HepG2 (cell line): ENCODE data around the gene C4BPA. TPM values are rescaled to one million over a fixed set of nuclear protein-coding genes. Genes with fewer than 3 reads are reported as not detected.

Experiments used
- CC2D1A ChIP-seq: sonication (generic); formaldehyde crosslinking; IDR thresholded peaks from 2 replicates; pipeline ENCODE4 v1.8.1; 2023; ENCODE audit warnings: mild to moderate bottlenecking, missing genetic modification reagents
- CHD2 ChIP-seq: IDR thresholded peaks from 2 replicates; pipeline ENCODE4 v1.6.1; 2011; ENCODE audit warnings: low read depth, low read length, improper control_type of control experiment
- GPN1 ChIP-seq: sonication (generic); formaldehyde crosslinking; IDR thresholded peaks from 2 replicates; pipeline ENCODE4 v1.5.1; 2020; ENCODE audit warnings: missing genetic modification reagents, borderline replicate concordance
- HDAC1 ChIP-seq: sonication (generic); formaldehyde crosslinking; IDR thresholded peaks from 2 replicates; pipeline ENCODE4 v1.5.1; 2020; ENCODE audit warnings: mild to moderate bottlenecking, missing genetic modification reagents
- HNRNPH1 ChIP-seq: fragments of 200-400 bp; formaldehyde crosslinking; optimal IDR thresholded peaks from 2 replicates; pipeline ENCODE3; 2017; ENCODE audit warnings: mild to moderate bottlenecking, low read depth, low read length
- KDM3A ChIP-seq: IDR thresholded peaks from 2 replicates; pipeline ENCODE4 v1.6.1; 2018; ENCODE audit warnings: low read depth, missing compliant biosample characterization
- MAFG ChIP-seq: sonication (generic); formaldehyde crosslinking; IDR thresholded peaks from 2 replicates; pipeline ENCODE4 v1.5.1; 2020; ENCODE audit warnings: mild to moderate bottlenecking, missing genetic modification reagents
- MED1 ChIP-seq: sonication (generic); formaldehyde crosslinking; IDR thresholded peaks from 2 replicates; pipeline ENCODE4 v1.4.0; 2020; ENCODE audit warnings: missing genetic modification reagents
- MXI1 ChIP-seq: IDR thresholded peaks from 3 replicates; pipeline ENCODE4 v1.6.1; 2012; ENCODE audit warnings: low read depth, low read length, inconsistent platforms, borderline replicate concordance
- MYC ChIP-seq: sonication (generic); formaldehyde crosslinking; IDR thresholded peaks from 2 replicates; pipeline ENCODE4 v1.9.0; 2021; ENCODE audit warnings: missing genetic modification reagents, borderline replicate concordance
- NFYC ChIP-seq: IDR thresholded peaks from 2 replicates; pipeline ENCODE4 v1.6.1; 2016; ENCODE audit warnings: missing genetic modification reagents, missing compliant biosample characterization
- NPAS2 ChIP-seq: sonication (generic); formaldehyde crosslinking; IDR thresholded peaks from 2 replicates; pipeline ENCODE4 v1.8.0; 2022; ENCODE audit warnings: mild to moderate bottlenecking, missing genetic modification reagents, borderline replicate concordance
- PHF5A ChIP-seq: IDR thresholded peaks from one replicate; pipeline ENCODE4 v1.6.1; 2018; ENCODE audit warnings: low read depth, missing genetic modification reagents; ENCODE audit not compliant: unreplicated experiment
- POLR2G ChIP-seq: fragments of 200-400 bp; formaldehyde crosslinking; IDR thresholded peaks from 2 replicates; pipeline ENCODE4 v1.6.1; 2018; ENCODE audit warnings: mild to moderate bottlenecking, low read depth, low read length, moderate library complexity
- RELA ChIP-seq: sonication (generic); formaldehyde crosslinking; IDR thresholded peaks from 2 replicates; pipeline ENCODE4 v1.4.0; 2020; ENCODE audit warnings: missing genetic modification reagents
- SIX1 ChIP-seq: sonication (generic); formaldehyde crosslinking; IDR thresholded peaks from 2 replicates; pipeline ENCODE4 v1.4.0; 2020; ENCODE audit warnings: missing genetic modification reagents, borderline replicate concordance
- SNAPC5 ChIP-seq: sonication (generic); formaldehyde crosslinking; IDR thresholded peaks from 2 replicates; pipeline ENCODE4 v1.8.1; 2023; ENCODE audit warnings: mild to moderate bottlenecking, missing genetic modification reagents, borderline replicate concordance
- SRSF4 ChIP-seq: fragments of 200-400 bp; formaldehyde crosslinking; IDR thresholded peaks from one replicate; pipeline ENCODE4 v1.6.1; 2018; ENCODE audit warnings: mild to moderate bottlenecking, low read depth, low read length, moderate library complexity; ENCODE audit not compliant: poor library complexity, severe bottlenecking
- ZNF138 ChIP-seq: sonication (generic); formaldehyde crosslinking; IDR thresholded peaks from 2 replicates; pipeline ENCODE4 v1.5.0; 2020; ENCODE audit warnings: mild to moderate bottlenecking, low read depth, missing genetic modification reagents
- ZNF160 ChIP-seq: sonication (generic); formaldehyde crosslinking; IDR thresholded peaks from 2 replicates; pipeline ENCODE4 v1.8.0; 2022; ENCODE audit warnings: mild to moderate bottlenecking, inconsistent platforms, missing genetic modification reagents
- ZNF292 ChIP-seq: sonication (generic); formaldehyde crosslinking; IDR thresholded peaks from 2 replicates; pipeline ENCODE4 v1.8.1; 2022; ENCODE audit warnings: mild to moderate bottlenecking, low read depth, missing genetic modification reagents, borderline replicate concordance
- ZNF510 ChIP-seq: sonication (generic); formaldehyde crosslinking; IDR thresholded peaks from 2 replicates; pipeline ENCODE4 v1.4.0; 2020; ENCODE audit warnings: low read depth, mild to moderate bottlenecking, missing genetic modification reagents
- ZNF543 ChIP-seq: sonication (generic); formaldehyde crosslinking; IDR thresholded peaks from 2 replicates; pipeline ENCODE4 v1.4.0; 2020; ENCODE audit warnings: mild to moderate bottlenecking, missing genetic modification reagents
- ZNF605 ChIP-seq: sonication (generic); formaldehyde crosslinking; IDR thresholded peaks from 2 replicates; pipeline ENCODE4 v1.8.0; 2022; ENCODE audit warnings: mild to moderate bottlenecking, missing genetic modification reagents
- ZNF615 ChIP-seq: sonication (generic); formaldehyde crosslinking; IDR thresholded peaks from 2 replicates; pipeline ENCODE4 v1.5.0; 2020; ENCODE audit warnings: mild to moderate bottlenecking, missing genetic modification reagents, borderline replicate concordance
- ZNF879 ChIP-seq: sonication (generic); formaldehyde crosslinking; IDR thresholded peaks from 2 replicates; pipeline ENCODE4 v1.8.1; 2023; ENCODE audit warnings: missing genetic modification reagents
- ZSCAN12 ChIP-seq: sonication (generic); formaldehyde crosslinking; IDR thresholded peaks from 2 replicates; pipeline ENCODE4 v1.9.0; 2021; ENCODE audit warnings: mild to moderate bottlenecking, missing genetic modification reagents
- polyA plus RNA-seq, 8 experiments: library from polyadenylated mRNA; depleted of rRNA in 3 of 8; stranded (reverse) in 7 of 8; unstranded in 1 of 8; fragments of >200 nt; fragmentation: Illumina TruSeq in 4 of 8; extraction: Trizol in 4 of 8; gene quantifications; 2 replicates each; pipeline versions ENCODE4 v1.2.1 to v1.2.3, GENCODE V29; 2011 to 2016; ENCODE audit warnings: low read depth in 4 of 8, missing spikeins in 1 of 8, mixed read lengths in 1 of 8; ENCODE audit not compliant: insufficient read depth in 1 of 8
- total RNA-seq, 5 experiments: library from RNA; depleted of rRNA; stranded (reverse); fragments of >200 nt; fragmentation: Illumina TruSeq; extraction: Trizol; gene quantifications; 2 replicates each; pipeline ENCODE4 v1.2.3, GENCODE V29; 2016; ENCODE audit warnings: low read depth in 1 of 5
- TF ChIP-seq, protein P1 (sequence below): sonication (generic); formaldehyde crosslinking; IDR thresholded peaks from 2 replicates; pipeline ENCODE4 v1.8.1; 2023; ENCODE audit warnings: mild to moderate bottlenecking, missing genetic modification reagents

Gene C4BPA
- total and polyA plus RNA-seq, 2 of the 13 experiments (the other 11 are each of a cell fraction or from before 2014, with no cell fraction given): 32.1 to 60.1 TPM

DNA sequence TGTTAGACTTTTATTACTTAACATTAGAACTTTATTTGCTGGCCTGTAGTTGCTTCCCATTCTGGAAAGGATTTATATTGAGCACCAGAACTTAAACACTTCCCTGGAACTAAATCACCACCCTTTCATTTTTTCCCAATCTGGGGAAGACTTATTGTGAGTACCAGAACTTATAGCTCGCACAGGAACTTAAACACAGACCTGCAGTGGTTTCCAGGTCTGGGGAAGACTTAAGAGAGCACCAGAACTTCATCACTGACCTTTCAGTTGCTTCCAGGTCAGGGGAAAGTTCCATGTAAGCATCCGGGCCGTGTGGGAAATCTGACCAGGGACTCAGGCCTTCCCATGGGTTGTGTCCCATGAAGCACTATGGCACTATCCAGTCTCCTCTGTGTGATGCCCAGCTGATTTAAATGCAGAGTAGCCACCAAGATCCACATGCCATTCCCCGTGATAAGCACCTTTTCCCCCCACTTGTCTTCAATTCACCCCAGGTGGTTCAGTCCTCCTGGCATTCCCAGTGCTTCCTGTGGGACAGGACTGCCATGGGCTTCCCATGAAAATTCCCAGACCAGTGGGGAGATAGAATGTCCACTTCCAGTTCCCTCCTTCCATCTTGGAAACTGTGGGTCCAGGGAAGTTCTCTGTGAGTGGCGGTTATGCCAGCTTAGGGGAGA lies 48.9 kb downstream of the C4BPA start (continued):
- TF ChIP-seq, protein P1, sequence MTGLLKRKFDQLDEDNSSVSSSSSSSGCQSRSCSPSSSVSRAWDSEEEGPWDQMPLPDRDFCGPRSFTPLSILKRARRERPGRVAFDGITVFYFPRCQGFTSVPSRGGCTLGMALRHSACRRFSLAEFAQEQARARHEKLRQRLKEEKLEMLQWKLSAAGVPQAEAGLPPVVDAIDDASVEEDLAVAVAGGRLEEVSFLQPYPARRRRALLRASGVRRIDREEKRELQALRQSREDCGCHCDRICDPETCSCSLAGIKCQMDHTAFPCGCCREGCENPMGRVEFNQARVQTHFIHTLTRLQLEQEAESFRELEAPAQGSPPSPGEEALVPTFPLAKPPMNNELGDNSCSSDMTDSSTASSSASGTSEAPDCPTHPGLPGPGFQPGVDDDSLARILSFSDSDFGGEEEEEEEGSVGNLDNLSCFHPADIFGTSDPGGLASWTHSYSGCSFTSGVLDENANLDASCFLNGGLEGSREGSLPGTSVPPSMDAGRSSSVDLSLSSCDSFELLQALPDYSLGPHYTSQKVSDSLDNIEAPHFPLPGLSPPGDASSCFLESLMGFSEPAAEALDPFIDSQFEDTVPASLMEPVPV (CRISPR knock-in tag): no peak
- TF ChIP-seq MED1 (CRISPR knock-in tag) (peak; percentile 31; the same call in 1 of the 2 replicates), ZNF605 (CRISPR knock-in tag) (peak; percentile 87; the same call in 1 of the 2 replicates), ZNF543 (CRISPR knock-in tag) (no peak), KDM3A (CRISPR knock-in tag) (no peak), HDAC1 (CRISPR knock-in tag) (peak; percentile 51), ZNF160 (CRISPR knock-in tag) (peak; percentile 72; the same call in 1 of the 2 replicates), CHD2 (peak; percentile 35; the same call in 1 of the 2 replicates), MYC (CRISPR knock-in tag) (no peak), ZNF615 (CRISPR knock-in tag) (no peak), SNAPC5 (CRISPR knock-in tag) (no peak), NFYC (CRISPR knock-in tag) (no peak), HNRNPH1 (no peak), MXI1 (no peak), ZNF292 (CRISPR knock-in tag) (no peak), SRSF4 (no peak), ZNF510 (no peak), ZSCAN12 (CRISPR knock-in tag) (no peak), ZNF138 (CRISPR knock-in tag) (no peak), GPN1 (CRISPR knock-in tag) (no peak), SIX1 (CRISPR knock-in tag) (no peak; the same call in 1 of the 2 replicates), RELA (CRISPR knock-in tag) (no peak), POLR2G (peak; percentile 79), CC2D1A (no peak), MAFG (CRISPR knock-in tag) (no peak), NPAS2 (CRISPR knock-in tag) (no peak), PHF5A (CRISPR knock-in tag) (no peak), ZNF879 (no peak)
